ENCODE results near the gene PLEKHA6.

PLEKHA6 gene

GRCh38 chr1:204203206-204203767 is 156.4 kb downstream of the PLEKHA6 start:
- H3K27ac ChIP-seq (ENCODE audit: low read length) = no peak overlapping the region
- no peaks in the 10 kb centered on the region for H3K36me3 ChIP-seq (ENCODE audit: control insufficient read depth, insufficient read depth, low read length)
- H3K4me1 ChIP-seq (ENCODE audit: control insufficient read depth, insufficient read depth, low read length) = 0 out of 2 replicates have a peak, but pooled peaks cover 3% of the 10 kb centered on the region
- H3K27me3 ChIP-seq (ENCODE audit: control insufficient read depth, insufficient read depth, low read length) = no peaks in the 10 kb centered on the region
- H3K4me3 ChIP-seq (ENCODE audit: low read length) = no peak overlapping the region
- WGBS (ENCODE audit: insufficient coverage, insufficient read length) = no CpG with 5 or more reads among the region's 5 CpGs
- no peaks in the 10 kb centered on the region for H3K9me3 ChIP-seq (ENCODE audit: control insufficient read depth, insufficient read depth, low read length)
- DNase-seq (ENCODE audit: low read depth, low spot score) = no peak

DNA sequence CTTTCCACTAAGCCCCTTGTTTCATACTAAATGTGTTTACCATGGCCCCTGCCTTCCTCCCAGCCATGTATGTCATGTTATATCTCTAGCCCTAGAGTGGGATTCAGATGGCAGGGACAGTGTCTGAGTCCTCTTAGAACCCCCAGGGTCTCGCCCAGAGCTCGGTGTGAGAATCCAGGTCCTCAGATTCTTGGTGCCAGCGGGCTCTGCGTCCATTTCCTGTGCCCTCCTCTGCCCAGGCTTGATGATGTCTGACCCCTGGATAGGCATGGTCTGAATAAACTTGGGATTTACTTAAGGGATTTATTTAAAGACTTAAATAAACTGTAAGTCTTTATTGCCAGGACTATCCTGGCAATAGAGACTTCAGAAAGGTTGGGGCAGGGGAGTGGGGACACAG is 157.2 kb downstream of the PLEKHA6 start:
- H3K27ac ChIP-seq (ENCODE audit: low read length) = no peak overlapping the region
- 0 out of 2 replicates have a peak, but pooled peaks cover 3% of the 10 kb centered on the region for H3K4me1 ChIP-seq (ENCODE audit: control insufficient read depth, insufficient read depth, low read length)
- no peaks in the 10 kb centered on the region for H3K9me3 ChIP-seq (ENCODE audit: control insufficient read depth, insufficient read depth, low read length)
- H3K4me3 ChIP-seq (ENCODE audit: low read length) = no peak overlapping the region
- no CpG with 5 or more reads among the region's 4 CpGs for WGBS (ENCODE audit: insufficient coverage, insufficient read length)
- DNase-seq (ENCODE audit: low read depth, low spot score) = no peak
- no peaks in the 10 kb centered on the region for H3K27me3 ChIP-seq (ENCODE audit: control insufficient read depth, insufficient read depth, low read length)
- H3K36me3 ChIP-seq (ENCODE audit: control insufficient read depth, insufficient read depth, low read length) = no peaks in the 10 kb centered on the region

DNA sequence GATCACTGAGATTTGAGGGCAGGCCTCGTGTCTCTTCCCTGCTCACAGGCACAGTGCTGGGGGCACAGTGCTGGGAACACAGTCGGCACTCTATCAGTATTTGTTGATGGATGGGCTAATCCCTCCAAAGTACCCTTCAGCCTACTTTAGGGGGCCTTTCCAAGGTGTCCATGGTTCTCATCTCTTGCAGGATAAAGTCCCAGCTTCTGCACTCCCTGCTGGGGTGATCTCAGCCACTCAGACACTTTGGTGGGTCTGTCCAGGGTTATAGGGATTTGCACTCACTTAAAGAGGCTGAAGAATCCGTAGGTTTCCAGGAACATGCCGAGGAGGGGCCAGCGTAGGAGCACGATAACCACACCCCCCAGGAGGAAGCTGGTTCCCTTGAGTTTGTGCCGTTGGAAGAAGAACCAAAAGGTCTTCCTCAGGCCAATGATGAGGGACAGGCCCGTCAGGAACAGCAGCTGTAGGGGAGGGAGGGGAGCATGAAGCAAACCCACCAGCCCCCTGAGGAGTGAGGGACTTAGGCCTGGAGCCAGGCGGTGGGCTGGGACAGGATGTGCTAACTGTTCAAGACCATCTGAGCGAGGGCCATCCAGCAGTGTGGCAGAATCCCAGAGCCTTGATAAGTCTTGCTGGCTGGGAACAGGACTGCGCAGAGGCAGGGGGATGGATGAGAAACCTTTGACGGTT is 158.2 kb downstream of the PLEKHA6 start:
- Histone ChIP-seq H3K4me3 (ENCODE audit: low read length) (no peak overlapping the region), H3K36me3 (ENCODE audit: control insufficient read depth, insufficient read depth, low read length) (no peaks in the 10 kb centered on the region), H3K9me3 (ENCODE audit: control insufficient read depth, insufficient read depth, low read length) (no peaks in the 10 kb centered on the region), H3K27me3 (ENCODE audit: control insufficient read depth, insufficient read depth, low read length) (no peaks in the 10 kb centered on the region), H3K4me1 (ENCODE audit: control insufficient read depth, insufficient read depth, low read length) (no peaks in the 10 kb centered on the region), H3K27ac (ENCODE audit: low read length) (no peak overlapping the region)
- no peak for DNase-seq (ENCODE audit: low read depth, low spot score)
- no CpG with 5 or more reads among the region's 12 CpGs for WGBS (ENCODE audit: insufficient coverage, insufficient read length)

- Histone ChIP-seq H3K4me1 (ENCODE audit: control insufficient read depth, insufficient read depth, low read length) (peaks cover 2% of the 10 kb centered on the region; the same call in 1 of the 2 replicates), H3K27ac (ENCODE audit: low read length) (no peak overlapping the region), H3K4me3 (ENCODE audit: low read length) (no peak overlapping the region), H3K9me3 (ENCODE audit: control insufficient read depth, insufficient read depth, low read length) (no peaks in the 10 kb centered on the region), H3K36me3 (ENCODE audit: control insufficient read depth, insufficient read depth, low read length) (no peaks in the 10 kb centered on the region), H3K27me3 (ENCODE audit: control insufficient read depth, insufficient read depth, low read length) (no peaks in the 10 kb centered on the region)
- DNase-seq (ENCODE audit: low read depth, low spot score) = no peak
- no CpG with 5 or more reads among the region's 9 CpGs for WGBS (ENCODE audit: insufficient coverage, insufficient read length)
These were observed 160.2 kb downstream of the PLEKHA6 start for GRCh38 chr1:204199579-204199978.

DNA sequence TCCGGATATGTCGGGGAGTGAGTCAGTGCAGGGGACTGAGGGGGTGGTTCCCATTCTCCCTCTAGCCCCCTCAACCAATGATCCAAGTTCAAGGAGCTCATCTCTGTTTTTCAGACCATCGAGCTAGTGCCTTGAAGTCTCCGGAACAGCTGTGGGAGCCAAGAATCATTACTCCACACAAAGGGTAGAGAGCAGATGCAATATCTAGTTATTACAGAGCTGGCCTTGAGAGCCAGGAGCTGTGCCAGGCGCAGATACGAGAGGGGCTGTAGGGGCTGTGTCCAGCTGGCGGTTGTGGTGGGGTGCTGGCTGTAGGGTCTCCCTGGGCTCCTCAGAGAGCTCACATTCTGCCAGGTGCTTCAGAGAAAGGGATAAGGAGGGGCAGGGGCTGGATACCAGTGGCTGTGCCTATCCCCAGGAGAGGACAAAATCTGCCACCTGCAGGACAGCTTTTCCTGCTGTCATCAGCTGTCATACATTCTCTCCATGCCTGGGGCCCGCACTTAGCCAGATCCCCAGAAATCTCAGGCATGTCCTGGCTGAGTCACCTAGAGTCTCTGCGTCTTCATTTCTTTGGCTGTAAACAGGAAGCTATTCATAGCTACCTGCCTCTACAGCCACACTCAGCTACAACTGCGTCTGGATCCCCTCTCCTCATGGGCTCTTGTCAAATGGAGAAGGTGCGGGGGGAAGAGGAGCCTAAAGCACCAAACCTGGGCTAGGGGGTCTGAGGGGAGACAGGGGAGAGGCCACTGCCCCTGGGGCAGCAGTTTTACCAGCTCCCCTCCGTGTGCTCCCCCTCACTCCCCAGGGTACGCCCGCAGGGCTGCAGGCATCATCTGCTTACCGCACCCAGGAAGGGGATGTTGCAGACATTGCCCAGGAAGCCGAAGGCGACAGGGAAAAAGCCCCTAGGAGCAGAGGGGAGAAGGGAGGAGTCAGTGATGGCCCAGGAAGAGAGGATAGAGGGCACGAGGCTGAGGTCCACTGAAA is 161.1 kb downstream of the PLEKHA6 start:
- Histone ChIP-seq H3K9me3 (ENCODE audit: control insufficient read depth, insufficient read depth, low read length) (no peaks in the 10 kb centered on the region), H3K27ac (ENCODE audit: low read length) (no peak overlapping the region), H3K4me1 (ENCODE audit: control insufficient read depth, insufficient read depth, low read length) (peaks cover 2% of the 10 kb centered on the region; the same call in 1 of the 2 replicates), H3K27me3 (ENCODE audit: control insufficient read depth, insufficient read depth, low read length) (no peaks in the 10 kb centered on the region), H3K4me3 (ENCODE audit: low read length) (no peak overlapping the region), H3K36me3 (ENCODE audit: control insufficient read depth, insufficient read depth, low read length) (no peaks in the 10 kb centered on the region)
- WGBS (ENCODE audit: insufficient coverage, insufficient read length) = no CpG with 5 or more reads among the region's 18 CpGs
- DNase-seq (ENCODE audit: low read depth, low spot score) = no peak

DNA sequence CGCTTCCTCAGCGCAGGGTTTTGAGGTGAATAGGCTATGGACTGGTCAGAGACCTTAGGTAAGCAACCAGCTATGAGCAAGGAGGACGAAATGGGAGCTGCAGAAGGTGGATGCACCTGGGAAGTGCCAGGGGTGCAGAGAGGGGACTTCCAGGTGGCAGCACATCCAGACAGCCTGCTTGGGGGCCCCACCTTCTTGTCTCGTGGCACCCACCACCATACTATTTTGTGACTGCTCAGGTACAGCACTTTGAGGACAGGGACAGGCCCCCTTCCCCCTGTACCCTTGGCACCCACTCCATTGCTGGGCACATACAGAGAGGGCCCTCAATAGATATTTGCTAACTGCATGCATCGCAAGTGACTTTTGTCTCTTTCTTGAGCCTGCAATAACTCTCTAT is 162.7 kb downstream of the PLEKHA6 start:
- Histone ChIP-seq H3K4me3 (ENCODE audit: low read length) (no peak overlapping the region), H3K36me3 (ENCODE audit: control insufficient read depth, insufficient read depth, low read length) (no peaks in the 10 kb centered on the region), H3K4me1 (ENCODE audit: control insufficient read depth, insufficient read depth, low read length) (peaks cover 2% of the 10 kb centered on the region; the same call in 1 of the 2 replicates), H3K27me3 (ENCODE audit: control insufficient read depth, insufficient read depth, low read length) (no peaks in the 10 kb centered on the region), H3K27ac (ENCODE audit: low read length) (no peak overlapping the region), H3K9me3 (ENCODE audit: control insufficient read depth, insufficient read depth, low read length) (no peaks in the 10 kb centered on the region)
- WGBS (ENCODE audit: insufficient coverage, insufficient read length) = no CpG with 5 or more reads among the region's 5 CpGs
- DNase-seq (ENCODE audit: low read depth, low spot score) = no peak

DNA sequence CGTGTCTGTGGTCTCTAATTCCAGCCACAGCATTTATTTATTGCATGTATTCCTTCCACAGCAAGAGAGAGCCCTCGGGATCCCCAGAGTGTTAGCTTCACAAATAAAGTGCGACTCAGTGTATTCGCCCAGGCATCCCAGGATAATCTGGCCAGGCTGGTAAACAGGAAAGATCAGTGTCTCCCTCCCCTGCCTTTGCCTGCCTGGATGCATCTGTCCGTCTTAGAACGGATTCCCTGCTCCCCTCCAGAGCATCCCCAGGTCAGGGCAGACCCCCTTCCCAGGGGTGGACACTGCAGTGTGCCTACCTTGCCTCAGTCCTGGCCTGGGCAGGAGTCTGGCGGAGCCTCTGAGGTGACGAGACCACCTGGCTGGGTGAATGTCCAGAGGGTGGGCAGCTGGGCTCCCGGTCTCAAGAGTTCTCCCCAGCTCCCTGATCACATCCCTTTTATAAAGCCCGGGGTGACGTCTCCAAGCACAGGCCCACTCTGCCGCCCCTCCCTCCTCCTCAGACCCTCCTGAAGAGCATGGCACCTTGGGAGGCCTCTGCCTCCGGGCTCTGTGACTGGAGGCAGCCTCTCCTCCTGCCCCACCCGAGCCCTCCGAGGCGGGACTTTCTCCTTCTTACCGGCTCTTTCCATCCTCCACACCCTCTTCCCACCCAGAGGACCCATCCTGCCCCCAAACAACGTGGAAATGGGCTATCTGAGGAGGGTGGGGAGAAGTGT is 163.5 kb downstream of the PLEKHA6 start, which contains the start of gene KISS1:
Gene KISS1 (minus strand): TSS at position 424 of the 728 bp plus-strand sequence. CDS start 3,615 bp downstream, outside the sequence.
- Histone ChIP-seq H3K4me3 (ENCODE audit: low read length) (no peak within 1 kb of the TSS), H3K27me3 (ENCODE audit: control insufficient read depth, insufficient read depth, low read length) (no peaks in the 10 kb centered on the region; the same call in 1 of the 2 replicates), H3K27ac (ENCODE audit: low read length) (no peak within 1 kb of the TSS), H3K36me3 (ENCODE audit: control insufficient read depth, insufficient read depth, low read length) (no peaks in the 10 kb centered on the region), H3K9me3 (ENCODE audit: control insufficient read depth, insufficient read depth, low read length) (no peaks in the 10 kb centered on the region), H3K4me1 (ENCODE audit: control insufficient read depth, insufficient read depth, low read length) (peaks cover 2% of the 10 kb centered on the region; the same call in 1 of the 2 replicates)
- WGBS (ENCODE audit: insufficient coverage, insufficient read length) = no CpG with 5 or more reads among the region's 18 CpGs
- no peak for DNase-seq (ENCODE audit: low read depth, low spot score)

DNA sequence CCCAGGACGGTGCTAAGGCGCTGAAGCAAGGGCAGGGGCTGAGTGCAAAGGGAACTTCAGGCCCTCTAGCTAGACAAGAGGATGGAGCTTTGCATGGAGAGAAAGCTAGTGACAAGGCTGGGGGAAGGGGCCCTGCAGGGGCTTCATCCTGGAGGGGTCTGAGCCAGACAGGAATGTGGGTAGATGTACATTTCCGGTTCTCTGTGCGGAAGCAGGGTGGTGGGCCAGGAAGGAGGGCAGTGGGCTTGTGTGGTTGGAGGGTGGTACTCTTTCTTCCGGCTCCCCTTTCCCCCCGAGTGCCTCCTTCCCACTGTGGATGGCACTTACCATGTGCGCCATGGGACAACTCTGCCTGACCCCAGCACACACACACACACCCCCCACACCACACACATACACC is 165.0 kb downstream of the PLEKHA6 start:
- Histone ChIP-seq H3K36me3 (ENCODE audit: control insufficient read depth, insufficient read depth, low read length) (no peaks in the 10 kb centered on the region), H3K4me1 (ENCODE audit: control insufficient read depth, insufficient read depth, low read length) (peaks cover 2% of the 10 kb centered on the region; the same call in 1 of the 2 replicates), H3K27me3 (ENCODE audit: control insufficient read depth, insufficient read depth, low read length) (no peaks in the 10 kb centered on the region; the same call in 1 of the 2 replicates), H3K9me3 (ENCODE audit: control insufficient read depth, insufficient read depth, low read length) (no peaks in the 10 kb centered on the region), H3K27ac (ENCODE audit: low read length) (no peak overlapping the region), H3K4me3 (ENCODE audit: low read length) (no peak overlapping the region)
- no CpG with 5 or more reads among the region's 7 CpGs for WGBS (ENCODE audit: insufficient coverage, insufficient read length)
- DNase-seq (ENCODE audit: low read depth, low spot score) = no peak

DNA sequence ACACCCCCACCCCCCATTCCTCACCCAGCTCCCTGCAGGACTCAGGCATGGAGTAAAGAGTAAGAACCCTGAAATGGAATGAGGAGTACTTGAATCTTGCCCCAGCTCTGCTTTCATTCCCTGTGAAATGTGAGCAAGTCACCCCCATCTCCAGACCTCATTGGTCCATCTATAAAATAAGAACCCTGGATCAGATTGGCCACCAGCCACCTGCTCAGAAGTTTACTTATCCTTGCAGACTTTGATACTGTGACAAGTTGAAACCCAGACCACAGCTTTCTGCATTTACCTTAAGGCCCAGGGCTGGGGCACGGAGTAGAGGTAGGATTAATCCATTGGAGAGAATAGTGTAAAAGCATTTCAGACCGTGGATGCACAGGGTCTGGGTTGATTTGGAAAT is 165.6 kb downstream of the PLEKHA6 start:
- peaks cover 2% of the 10 kb centered on the region; the same call in 1 of the 2 replicates for H3K4me1 ChIP-seq (ENCODE audit: control insufficient read depth, insufficient read depth, low read length)
- H3K27me3 ChIP-seq (ENCODE audit: control insufficient read depth, insufficient read depth, low read length) = peaks cover 4% of the 10 kb centered on the region; the same call in 1 of the 2 replicates
- H3K9me3 ChIP-seq (ENCODE audit: control insufficient read depth, insufficient read depth, low read length) = no peaks in the 10 kb centered on the region
- H3K4me3 ChIP-seq (ENCODE audit: low read length) = no peak overlapping the region
- H3K36me3 ChIP-seq (ENCODE audit: control insufficient read depth, insufficient read depth, low read length) = no peaks in the 10 kb centered on the region
- no CpG with 5 or more reads among the region's 2 CpGs for WGBS (ENCODE audit: insufficient coverage, insufficient read length)
- no peak overlapping the region for H3K27ac ChIP-seq (ENCODE audit: low read length)
- DNase-seq (ENCODE audit: low read depth, low spot score) = no peak

All from iPS DF 6.9 (cell line).